Osteoblast (primary cell): ENCODE data around the gene TNFRSF12A. TPM values are rescaled to one million over a fixed set of nuclear protein-coding genes. Genes with fewer than 3 reads are reported as not detected.
A peak's percentile ranks its signal among the peaks of the same experiment; 100 is the strongest.

Experiments
- DNase-seq: peaks from one replicate; pipeline ENCODE4 v3.0.0; 2011; ENCODE audit warnings: low spot score, mixed read lengths; ENCODE audit not compliant: insufficient read length; ENCODE audit errors: missing footprints
- H2AFZ ChIP-seq: 2 replicates; pipeline ENCODE4 v1.6.0; 2011; ENCODE audit warnings: mild to moderate bottlenecking, low read length
- H3K27ac ChIP-seq: 2 replicates; pipeline ENCODE4 v1.5.1; 2011; ENCODE audit warnings: mild to moderate bottlenecking, low read depth, low read length, moderate library complexity
- H3K27me3 ChIP-seq: 2 replicates; pipeline ENCODE4 v1.6.0; 2012; ENCODE audit warnings: mild to moderate bottlenecking, control low read depth, inconsistent platforms, low read length, moderate library complexity; ENCODE audit not compliant: insufficient read depth
- H3K36me3 ChIP-seq: 2 replicates; pipeline ENCODE4 v1.5.1; 2011; ENCODE audit warnings: mild to moderate bottlenecking, low read length, control low read depth, moderate library complexity; ENCODE audit not compliant: insufficient read depth
- H3K4me1 ChIP-seq: 2 replicates; pipeline ENCODE4 v1.5.1; 2011; ENCODE audit warnings: mild to moderate bottlenecking, low read length, control low read depth, moderate library complexity; ENCODE audit not compliant: insufficient read depth
- H3K4me2 ChIP-seq: 2 replicates; pipeline ENCODE4 v1.6.0; 2011; ENCODE audit warnings: mild to moderate bottlenecking, low read length; ENCODE audit not compliant: insufficient read depth
- H3K4me3 ChIP-seq: fragments of 200-600 bp; sonication (generic); 3 replicates; pipeline ENCODE4 v1.5.1; 2012; ENCODE audit warnings: mild to moderate bottlenecking, low read length, inconsistent platforms; ENCODE audit not compliant: insufficient read depth
- H3K79me2 ChIP-seq: 2 replicates; pipeline ENCODE4 v1.6.0; 2012; ENCODE audit warnings: mild to moderate bottlenecking, low read length, control low read depth, inconsistent platforms; ENCODE audit not compliant: insufficient read depth
- H3K9me3 ChIP-seq: 2 replicates; pipeline ENCODE4 v1.5.1; 2011; ENCODE audit warnings: low read depth, low read length, control low read depth
- H4K20me1 ChIP-seq: 2 replicates; pipeline ENCODE4 v1.6.0; 2012; ENCODE audit warnings: mild to moderate bottlenecking, low read length, control low read depth; ENCODE audit not compliant: insufficient read depth
- total RNA-seq: library from RNA; depleted of rRNA; stranded (reverse); fragments of >200 nt; gene quantifications from 2 replicates; pipeline ENCODE4 v1.2.3, GENCODE V29; 2012
- TF ChIP-seq, protein P1 (sequence below): IDR thresholded peaks from 2 replicates; pipeline ENCODE4 v1.5.1; 2011; ENCODE audit warnings: mild to moderate bottlenecking, low read depth, low read length, moderate library complexity; ENCODE audit errors: extremely low read depth

TNFRSF12A gene, protein sequence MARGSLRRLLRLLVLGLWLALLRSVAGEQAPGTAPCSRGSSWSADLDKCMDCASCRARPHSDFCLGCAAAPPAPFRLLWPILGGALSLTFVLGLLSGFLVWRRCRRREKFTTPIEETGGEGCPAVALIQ
- total RNA-seq, result 143 and 159 TPM in 2 replicates

DNA sequence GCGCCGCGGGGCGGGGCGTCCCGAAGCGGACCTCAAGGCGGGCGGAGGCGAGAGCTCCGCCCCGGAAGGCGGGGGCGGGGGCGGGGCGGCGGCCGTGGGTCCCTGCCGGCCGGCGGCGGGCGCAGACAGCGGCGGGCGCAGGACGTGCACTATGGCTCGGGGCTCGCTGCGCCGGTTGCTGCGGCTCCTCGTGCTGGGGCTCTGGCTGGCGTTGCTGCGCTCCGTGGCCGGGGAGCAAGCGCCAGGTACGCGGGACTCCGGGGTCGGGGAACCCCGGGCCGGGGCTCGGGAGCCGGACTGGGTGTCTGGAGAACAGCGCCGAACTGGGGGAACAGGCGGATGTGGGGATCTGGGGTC is at the start of gene TNFRSF12A:
TNFRSF12A (plus strand) TSS at position 122 of the 357 bp plus-strand sequence; CDS start at position 152, 30 bp downstream.
- H3K27me3 ChIP-seq, result peaks cover 5% of the 10 kb centered on the region
- peak within 1 kb of the TSS; percentile 98 for H3K27ac ChIP-seq
- DNase-seq, result peak; percentile 99
- H3K4me2 ChIP-seq, result peak within 1 kb of the TSS; percentile 96
- TF ChIP-seq, protein P1, sequence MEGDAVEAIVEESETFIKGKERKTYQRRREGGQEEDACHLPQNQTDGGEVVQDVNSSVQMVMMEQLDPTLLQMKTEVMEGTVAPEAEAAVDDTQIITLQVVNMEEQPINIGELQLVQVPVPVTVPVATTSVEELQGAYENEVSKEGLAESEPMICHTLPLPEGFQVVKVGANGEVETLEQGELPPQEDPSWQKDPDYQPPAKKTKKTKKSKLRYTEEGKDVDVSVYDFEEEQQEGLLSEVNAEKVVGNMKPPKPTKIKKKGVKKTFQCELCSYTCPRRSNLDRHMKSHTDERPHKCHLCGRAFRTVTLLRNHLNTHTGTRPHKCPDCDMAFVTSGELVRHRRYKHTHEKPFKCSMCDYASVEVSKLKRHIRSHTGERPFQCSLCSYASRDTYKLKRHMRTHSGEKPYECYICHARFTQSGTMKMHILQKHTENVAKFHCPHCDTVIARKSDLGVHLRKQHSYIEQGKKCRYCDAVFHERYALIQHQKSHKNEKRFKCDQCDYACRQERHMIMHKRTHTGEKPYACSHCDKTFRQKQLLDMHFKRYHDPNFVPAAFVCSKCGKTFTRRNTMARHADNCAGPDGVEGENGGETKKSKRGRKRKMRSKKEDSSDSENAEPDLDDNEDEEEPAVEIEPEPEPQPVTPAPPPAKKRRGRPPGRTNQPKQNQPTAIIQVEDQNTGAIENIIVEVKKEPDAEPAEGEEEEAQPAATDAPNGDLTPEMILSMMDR, result no peak
- H3K9me3 ChIP-seq, result no peaks in the 10 kb centered on the region
- H3K79me2 ChIP-seq, result no peaks in the 10 kb centered on the region
- H4K20me1 ChIP-seq, result peaks cover 24% of the 10 kb centered on the region
- H3K36me3 ChIP-seq, result peaks cover 15% of the 10 kb centered on the region
- H3K4me1 ChIP-seq, result peaks cover 20% of the 10 kb centered on the region
- peak within 1 kb of the TSS; percentile 91 for H2AFZ ChIP-seq
- H3K4me3 ChIP-seq, result peak within 1 kb of the TSS; percentile 94

DNA sequence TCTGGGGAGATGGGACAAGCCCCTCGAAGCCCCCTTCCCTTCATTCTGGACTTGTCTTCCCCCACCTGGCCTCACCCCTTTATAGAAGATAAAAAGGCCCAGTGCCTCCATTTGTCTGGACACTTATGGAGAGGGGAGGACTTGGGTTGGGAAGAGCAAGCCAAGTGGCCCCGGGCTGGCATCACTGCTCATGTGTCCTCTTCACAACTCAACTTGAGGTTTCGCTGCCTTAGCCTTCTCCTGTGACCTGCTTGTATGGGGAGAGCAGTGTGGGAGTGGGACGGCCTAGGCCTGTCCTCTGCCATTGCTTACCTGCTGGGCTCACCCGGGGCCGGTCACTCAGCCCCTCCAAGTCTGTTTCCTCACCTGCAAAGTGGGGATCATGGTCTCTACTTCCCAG is 49.6 kb upstream of the TNFRSF12A start:
- no peaks in the 10 kb centered on the region for H3K36me3 ChIP-seq
- H2AFZ ChIP-seq, result no peak overlapping the region
- peaks cover 23% of the 10 kb centered on the region for H3K27me3 ChIP-seq
- H3K4me1 ChIP-seq, result peaks cover 4% of the 10 kb centered on the region
- H3K4me2 ChIP-seq, result peak overlapping the region; percentile 78
- peaks cover 12% of the 10 kb centered on the region for H4K20me1 ChIP-seq
- H3K27ac ChIP-seq, result no peak overlapping the region
- DNase-seq, result no peak
- peaks cover 2% of the 10 kb centered on the region for H3K79me2 ChIP-seq
- H3K9me3 ChIP-seq, result no peaks in the 10 kb centered on the region
- TF ChIP-seq, protein P1, result no peak
- peak overlapping the region; percentile 81 for H3K4me3 ChIP-seq

DNA sequence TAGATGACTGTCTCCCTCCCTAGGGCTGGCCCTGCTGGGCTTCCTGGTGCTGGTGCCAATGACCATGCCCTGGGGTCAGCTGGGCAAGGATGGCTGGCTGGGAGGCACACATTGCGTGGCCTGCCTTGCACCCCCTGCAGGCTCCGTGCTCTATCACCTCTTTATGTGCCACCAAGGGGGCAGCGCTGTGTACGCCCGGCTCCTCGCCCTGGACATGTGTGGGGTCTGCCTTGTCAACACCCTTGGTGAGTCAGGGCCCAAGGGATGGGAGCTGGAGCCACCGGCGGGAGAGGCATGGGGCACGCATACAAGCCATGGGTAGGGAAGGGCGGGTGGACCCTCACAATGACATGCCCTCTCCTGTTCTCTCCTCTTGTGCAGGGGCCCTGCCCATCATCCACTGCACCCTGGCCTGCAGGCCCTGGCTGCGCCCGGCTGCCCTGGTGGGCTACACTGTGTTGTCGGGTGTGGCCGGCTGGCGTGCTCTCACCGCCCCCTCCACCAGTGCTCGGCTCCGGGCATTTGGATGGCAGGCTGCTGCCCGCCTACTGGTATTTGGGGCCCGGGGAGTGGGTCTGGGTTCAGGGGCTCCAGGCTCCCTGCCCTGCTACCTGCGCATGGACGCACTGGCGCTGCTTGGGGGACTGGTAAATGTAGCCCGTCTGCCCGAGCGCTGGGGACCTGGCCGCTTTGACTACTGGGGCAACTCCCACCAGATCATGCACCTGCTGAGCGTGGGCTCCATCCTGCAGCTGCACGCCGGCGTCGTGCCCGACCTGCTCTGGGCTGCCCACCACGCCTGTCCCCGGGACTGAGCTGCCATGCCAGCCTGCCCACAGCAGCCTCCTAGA is 48.8 kb upstream of the TNFRSF12A start:
- TF ChIP-seq, protein P1, result no peak
- H3K27me3 ChIP-seq, result peaks cover 15% of the 10 kb centered on the region
- peaks cover 4% of the 10 kb centered on the region for H3K4me1 ChIP-seq
- no peaks in the 10 kb centered on the region for H3K9me3 ChIP-seq
- H4K20me1 ChIP-seq, result peaks cover 12% of the 10 kb centered on the region
- no peak for DNase-seq
- no peaks in the 10 kb centered on the region for H3K36me3 ChIP-seq
- H3K4me3 ChIP-seq, result no peak overlapping the region
- H3K27ac ChIP-seq, result no peak overlapping the region
- H2AFZ ChIP-seq, result no peak overlapping the region
- no peak overlapping the region for H3K4me2 ChIP-seq
- H3K79me2 ChIP-seq, result peaks cover 2% of the 10 kb centered on the region
